GM23248 (cell line): ENCODE data around the gene FOXD2. TPM values are rescaled to one million over a fixed set of nuclear protein-coding genes. Genes with fewer than 3 reads are reported as not detected.

Experiments used
- DNase-seq: peaks from one replicate; pipeline ENCODE4 v3.0.0-alpha.2; 2015
- H2AFZ ChIP-seq: fragments of 200-600 bp; sonication (generic); 2 replicates; pipeline ENCODE4 v1.6.1; 2016; ENCODE audit warnings: antibody characterized with exemption
- H3F3A ChIP-seq: fragments of 200-600 bp; sonication (generic); 2 replicates; pipeline ENCODE4 v1.6.1; 2016; ENCODE audit warnings: mild to moderate bottlenecking, antibody characterized with exemption, mixed run types; ENCODE audit not compliant: insufficient read depth
- H3K27ac ChIP-seq: fragments of 200-600 bp; sonication (generic); 2 replicates; pipeline ENCODE4 v1.5.1; 2016; ENCODE audit warnings: mild to moderate bottlenecking
- H3K27me3 ChIP-seq: fragments of 200-600 bp; sonication (generic); replicated peaks from 2 replicates; pipeline ENCODE4 v1.6.1; 2016; ENCODE audit warnings: mild to moderate bottlenecking; ENCODE audit not compliant: insufficient read depth
- H3K36me3 ChIP-seq: fragments of 200-600 bp; sonication (generic); 2 replicates; pipeline ENCODE4 v1.6.1; 2016; ENCODE audit warnings: low read depth, mild to moderate bottlenecking
- H3K4me1 ChIP-seq: fragments of 200-600 bp; sonication (generic); 2 replicates; pipeline ENCODE4 v1.6.1; 2016; ENCODE audit warnings: mild to moderate bottlenecking; ENCODE audit not compliant: insufficient read depth
- H3K4me2 ChIP-seq: fragments of 200-600 bp; sonication (generic); one replicate; pipeline ENCODE4 v1.6.1; 2016; ENCODE audit warnings: mild to moderate bottlenecking; ENCODE audit not compliant: unreplicated experiment
- H3K4me3 ChIP-seq: fragments of 200-600 bp; sonication (generic); 2 replicates; pipeline ENCODE4 v1.5.1; 2016; ENCODE audit warnings: mild to moderate bottlenecking
- H3K79me2 ChIP-seq: fragments of 200-600 bp; sonication (generic); 2 replicates; pipeline ENCODE4 v1.6.1; 2016; ENCODE audit warnings: mild to moderate bottlenecking; ENCODE audit not compliant: insufficient read depth
- H3K9ac ChIP-seq: fragments of 200-600 bp; sonication (generic); 2 replicates; pipeline ENCODE4 v1.6.1; 2016; ENCODE audit warnings: mild to moderate bottlenecking
- H3K9me2 ChIP-seq: fragments of 200-600 bp; sonication (generic); 2 replicates; pipeline ENCODE4 v1.6.1; 2016; ENCODE audit warnings: mixed run types, mild to moderate bottlenecking, moderate library complexity; ENCODE audit not compliant: insufficient read depth
- H3K9me3 ChIP-seq: fragments of 200-600 bp; sonication (generic); one replicate; pipeline ENCODE4 v1.6.1; 2017; ENCODE audit warnings: low read depth
- H4K20me1 ChIP-seq: fragments of 200-600 bp; sonication (generic); 2 replicates; pipeline ENCODE4 v1.6.0; 2016; ENCODE audit not compliant: insufficient read depth
- EZH2 ChIP-seq: fragments of 200-600 bp; sonication (generic); IDR thresholded peaks from 2 replicates; pipeline ENCODE4 v1.6.1; 2018; ENCODE audit warnings: antibody characterized with exemption, mild to moderate bottlenecking; ENCODE audit not compliant: insufficient read depth, poor library complexity, severe bottlenecking
- EZH2phosphoT487 ChIP-seq: fragments of 200-600 bp; sonication (generic); IDR thresholded peaks from 2 replicates; pipeline ENCODE4 v1.6.1; 2018; ENCODE audit warnings: antibody characterized with exemption, moderate library complexity, mild to moderate bottlenecking, low read depth; ENCODE audit not compliant: insufficient read depth
- WGBS, 2 experiments: methylation state at CpG; one replicate each; pipeline ENCODE4 v1.1.6; 2015 to 2017; ENCODE audit warnings: low lambda C conversion rate in 2 of 2, low coverage in 1 of 2; ENCODE audit errors: missing lambda C conversion rate in 2 of 2; 5-methylcytosine and 5-hydroxymethylcytosine counted together
- in situ Hi-C: fragments of 300-500 bp; cut with MboI; formaldehyde crosslinking; loops from 2 replicates; pipeline ENCODE4 v1.15.0; 2020
- polyA plus RNA-seq: library from polyadenylated mRNA; unstranded; fragments of >200 nt; fragmentation: Nextera tagmentation; extraction: Ambion mirVana; gene quantifications from 2 replicates; pipeline ENCODE4 v1.2.1, GENCODE V29; 2016
- total RNA-seq: library from RNA; depleted of rRNA; stranded (reverse); fragments of >200 nt; shearing (Covaris generic); gene quantifications from 2 replicates; pipeline ENCODE4 v1.2.3, GENCODE V29; 2014

The FOXD2 gene
- total and polyA plus RNA-seq, 2 experiments from 2014 or later: 0.20 to 0.43 TPM

DNA sequence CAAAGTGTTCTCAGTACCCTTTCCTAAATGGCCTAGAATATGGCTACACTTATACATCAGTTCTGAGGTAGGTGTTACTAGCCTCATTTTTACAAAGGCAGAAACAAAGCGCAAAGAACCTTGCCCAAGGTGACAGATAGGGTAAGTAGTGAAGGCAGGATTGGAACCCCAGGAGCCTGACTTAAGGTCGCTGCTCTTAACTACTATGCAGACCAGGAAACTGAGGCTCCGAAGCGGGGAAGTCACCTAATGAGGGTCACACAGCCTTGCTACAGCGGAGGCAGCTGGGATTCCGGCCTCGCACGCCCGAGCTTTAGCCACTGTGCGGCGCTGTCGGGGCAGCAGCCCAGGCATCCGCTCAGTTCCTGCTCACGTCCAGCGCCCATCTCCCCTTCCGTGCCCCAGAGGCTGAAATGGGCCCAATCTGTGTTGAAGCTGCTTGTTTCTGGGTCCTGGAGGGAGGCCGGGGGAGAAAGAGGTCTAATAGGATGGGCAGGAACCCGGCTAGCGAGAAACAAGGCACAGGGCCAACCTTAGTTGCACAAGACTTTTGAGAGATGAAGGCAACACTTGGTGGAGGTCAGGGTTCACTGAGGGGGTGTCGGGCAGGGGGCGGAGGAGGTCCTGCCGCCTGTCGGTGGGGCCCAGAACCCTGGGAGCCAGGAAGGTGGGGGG, 1.4 kb upstream of the FOXD2 start:
- in situ Hi-C loops: no loop called here
- TF ChIP-seq EZH2phosphoT487: no peak
- no peak for TF ChIP-seq EZH2
- Histone ChIP-seq H3K4me2 (peak overlapping the region; percentile 69), H4K20me1 (no peaks in the 10 kb centered on the region), H3K27ac (peak overlapping the region; percentile 11; the same call in 1 of the 2 replicates), H3K4me3 (peak overlapping the region; percentile 83), H3K79me2 (no peaks in the 10 kb centered on the region), H3F3A (0 out of 2 replicates have a peak, but pooled peaks cover 5% of the 10 kb centered on the region), H3K9me3 (no peaks in the 10 kb centered on the region), H3K9ac (peak overlapping the region; percentile 68), H3K4me1 (peaks cover 25% of the 10 kb centered on the region), H2AFZ (peak overlapping the region; percentile 80), H3K27me3 (peaks cover 2% of the 10 kb centered on the region), H3K9me2 (no peaks in the 10 kb centered on the region), H3K36me3 (no peaks in the 10 kb centered on the region)
- peak; percentile 88 for DNase-seq
- 4 to 7% methylated on average over 23 of the region's 23 CpGs for WGBS, 2 experiments

- DNase-seq: peak; percentile 65
- H3F3A ChIP-seq: 0 out of 2 replicates have a peak, but pooled peaks cover 5% of the 10 kb centered on the region
- H3K4me3 ChIP-seq: peak overlapping the region; percentile 83
- in situ Hi-C loops: no loop called here
- peak overlapping the region; percentile 68 for H3K9ac ChIP-seq
- no peaks in the 10 kb centered on the region for H3K79me2 ChIP-seq
- TF ChIP-seq EZH2 (no peak), EZH2phosphoT487 (no peak)
- H3K9me2 ChIP-seq: no peaks in the 10 kb centered on the region
- H3K27ac ChIP-seq: peak overlapping the region; percentile 11; the same call in 1 of the 2 replicates
- H3K4me1 ChIP-seq: peaks cover 19% of the 10 kb centered on the region
- peak overlapping the region; percentile 80 for H2AFZ ChIP-seq
- H3K4me2 ChIP-seq: peak overlapping the region; percentile 69
- H3K36me3 ChIP-seq: no peaks in the 10 kb centered on the region
- H3K9me3 ChIP-seq: no peaks in the 10 kb centered on the region
- H3K27me3 ChIP-seq: peaks cover 8% of the 10 kb centered on the region
- H4K20me1 ChIP-seq: no peaks in the 10 kb centered on the region
- WGBS, 2 experiments: 1 to 3% methylated on average over 19 to 41 of the region's 46 CpGs
Observed at GRCh38 chr1:47436979-47437446, 831 bp upstream of the FOXD2 start.

GRCh38 chr1:47438165-47439016, 547 bp downstream of the FOXD2 start:
- 9 to 10% methylated on average over 77 to 79 of the region's 117 CpGs for WGBS, 2 experiments
- in situ Hi-C loops: no loop called here
- Histone ChIP-seq H3K27ac (no peak overlapping the region), H3K4me3 (peak overlapping the region; percentile 83), H3K27me3 (peaks cover 22% of the 10 kb centered on the region), H4K20me1 (no peaks in the 10 kb centered on the region), H3K79me2 (no peaks in the 10 kb centered on the region), H2AFZ (peak overlapping the region; percentile 80), H3K9me2 (no peaks in the 10 kb centered on the region), H3K9ac (no peak overlapping the region; the same call in 1 of the 2 replicates), H3K9me3 (no peaks in the 10 kb centered on the region), H3K36me3 (no peaks in the 10 kb centered on the region), H3K4me2 (peak overlapping the region; percentile 69), H3K4me1 (peaks cover 10% of the 10 kb centered on the region; the same call in 1 of the 2 replicates), H3F3A (0 out of 2 replicates have a peak, but pooled peaks cover 5% of the 10 kb centered on the region)
- TF ChIP-seq EZH2 (peak; percentile 44), EZH2phosphoT487 (0 out of 2 replicates have a peak, but pooled peaks have one; percentile 31)
- peak; percentile 33 for DNase-seq

DNA sequence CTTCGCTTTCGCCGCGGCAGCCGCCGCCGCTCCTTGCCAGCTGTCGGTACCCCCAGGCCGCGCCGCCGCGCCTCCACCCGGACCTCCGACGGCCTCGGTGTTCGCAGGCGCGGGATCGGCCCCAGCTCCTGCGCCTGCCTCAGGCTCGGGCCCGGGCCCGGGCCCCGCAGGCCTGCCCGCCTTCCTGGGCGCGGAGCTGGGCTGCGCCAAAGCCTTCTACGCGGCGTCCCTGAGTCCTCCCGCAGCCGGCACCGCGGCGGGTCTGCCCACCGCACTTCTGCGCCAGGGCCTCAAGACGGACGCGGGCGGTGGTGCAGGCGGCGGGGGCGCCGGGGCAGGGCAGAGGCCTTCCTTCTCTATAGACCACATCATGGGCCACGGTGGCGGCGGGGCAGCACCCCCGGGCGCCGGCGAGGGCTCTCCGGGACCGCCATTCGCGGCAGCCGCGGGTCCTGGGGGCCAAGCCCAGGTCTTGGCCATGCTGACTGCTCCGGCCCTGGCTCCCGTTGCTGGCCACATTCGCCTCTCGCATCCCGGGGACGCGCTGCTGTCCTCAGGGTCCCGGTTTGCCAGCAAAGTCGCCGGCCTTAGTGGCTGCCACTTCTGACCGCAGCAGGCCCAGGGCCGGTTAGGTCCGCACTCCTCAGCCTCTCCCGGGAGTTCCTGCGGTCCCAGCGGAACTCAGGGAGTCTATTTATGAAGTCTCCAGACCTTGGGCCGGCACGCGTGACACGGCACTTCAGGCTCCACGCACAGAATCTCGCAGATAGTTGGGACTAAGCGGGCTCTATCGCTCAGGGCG, 1.4 kb downstream of the FOXD2 start:
- peaks cover 30% of the 10 kb centered on the region for H3K27me3 ChIP-seq
- no peaks in the 10 kb centered on the region for H3K9me3 ChIP-seq
- no peak overlapping the region for H2AFZ ChIP-seq
- 73 to 81% methylated on average over 46 to 74 of the region's 86 CpGs for WGBS, 2 experiments
- no peak for DNase-seq
- no peak overlapping the region for H3K4me2 ChIP-seq
- no peaks in the 10 kb centered on the region for H3K9me2 ChIP-seq
- TF ChIP-seq EZH2 (no peak), EZH2phosphoT487 (no peak)
- H3F3A ChIP-seq: 0 out of 2 replicates have a peak, but pooled peaks cover 5% of the 10 kb centered on the region
- no peaks in the 10 kb centered on the region for H4K20me1 ChIP-seq
- H3K9ac ChIP-seq: no peak overlapping the region
- no peaks in the 10 kb centered on the region for H3K36me3 ChIP-seq
- H3K79me2 ChIP-seq: no peaks in the 10 kb centered on the region
- in situ Hi-C loops: no loop called here
- H3K27ac ChIP-seq: no peak overlapping the region
- no peak overlapping the region for H3K4me3 ChIP-seq
- H3K4me1 ChIP-seq: peaks cover 6% of the 10 kb centered on the region; the same call in 1 of the 2 replicates
